GM12874 (cell line): ENCODE results near the gene HHIP.

Source experiments
- CTCF ChIP-seq: IDR thresholded peaks from 2 replicates; pipeline ENCODE4 v1.5.1; 2011; ENCODE audit warnings: low read depth, mild to moderate bottlenecking, control low read depth, low read length, moderate library complexity; ENCODE audit not compliant: insufficient read depth

HHIP gene

GRCh38 chr4:144695721-144696120 is 49.8 kb downstream of the HHIP start:
- no peak for TF ChIP-seq CTCF

- no peak for TF ChIP-seq CTCF
Observed at GRCh38 chr4:144696376-144696775, 50.4 kb downstream of the HHIP start.

GRCh38 chr4:144699565-144699964 is 53.6 kb downstream of the HHIP start:
- TF ChIP-seq CTCF: no peak

GRCh38 chr4:144701683-144702233 is 55.8 kb downstream of the HHIP start:
- no peak for TF ChIP-seq CTCF

- no peak for TF ChIP-seq CTCF
Observed at GRCh38 chr4:144703494-144703893, 57.5 kb downstream of the HHIP start.

GRCh38 chr4:144705601-144706590 is 59.9 kb downstream of the HHIP start:
- TF ChIP-seq CTCF: no peak

GRCh38 chr4:144709159-144709558 is 63.2 kb downstream of the HHIP start:
- TF ChIP-seq CTCF: no peak
